ENCODE results near the gene P2RX2.

P2RX2 gene

GRCh38 chr12:132618683-132619043 lies at the start of gene P2RX2:
P2RX2 (plus strand) TSS chr12:132618776; CDS start chr12:132618817, 41 bp downstream.
- no peak for DNase-seq (ENCODE audit: low spot score)

- no peak for DNase-seq (ENCODE audit: low spot score)
These were observed 49.6 kb upstream of the P2RX2 start for GRCh38 chr12:132568826-132569480.

- no peak for DNase-seq (ENCODE audit: low spot score)
These were observed 48.6 kb upstream of the P2RX2 start for GRCh38 chr12:132569856-132570480.

GRCh38 chr12:132570635-132571034 lies 47.9 kb upstream of the P2RX2 start:
- no peak for DNase-seq (ENCODE audit: low spot score)

- DNase-seq (ENCODE audit: low spot score): no peak
These were observed 47.5 kb upstream of the P2RX2 start for GRCh38 chr12:132571051-132571450.

- no peak for DNase-seq (ENCODE audit: low spot score)
These were observed 47.0 kb upstream of the P2RX2 start for GRCh38 chr12:132571598-132571997.

- DNase-seq (ENCODE audit: low spot score): no peak
These were observed 46.5 kb upstream of the P2RX2 start for GRCh38 chr12:132572106-132572505.

- DNase-seq (ENCODE audit: low spot score): no peak
These were observed 45.5 kb upstream of the P2RX2 start for GRCh38 chr12:132572801-132573760.

GRCh38 chr12:132574271-132574996 lies 44.1 kb upstream of the P2RX2 start:
- no peak for DNase-seq (ENCODE audit: low spot score)

- DNase-seq (ENCODE audit: low spot score): no peak
These were observed 42.9 kb upstream of the P2RX2 start for GRCh38 chr12:132575661-132576060.

GRCh38 chr12:132576701-132577100 lies 41.9 kb upstream of the P2RX2 start:
- no peak for DNase-seq (ENCODE audit: low spot score)

GRCh38 chr12:132577191-132577920 lies 41.2 kb upstream of the P2RX2 start:
- DNase-seq (ENCODE audit: low spot score): no peak

GRCh38 chr12:132578118-132578517 lies 40.5 kb upstream of the P2RX2 start:
- no peak for DNase-seq (ENCODE audit: low spot score)

GRCh38 chr12:132578826-132579225 lies 39.8 kb upstream of the P2RX2 start:
- DNase-seq (ENCODE audit: low spot score): no peak

- no peak for DNase-seq (ENCODE audit: low spot score)
These were observed 38.8 kb upstream of the P2RX2 start for GRCh38 chr12:132579744-132580143.

GRCh38 chr12:132580701-132581292 lies 37.8 kb upstream of the P2RX2 start:
- DNase-seq (ENCODE audit: low spot score): no peak

GRCh38 chr12:132581348-132582057 lies 37.1 kb upstream of the P2RX2 start:
- no peak for DNase-seq (ENCODE audit: low spot score)

- DNase-seq (ENCODE audit: low spot score): peak; percentile 46
These were observed 36.5 kb upstream of the P2RX2 start for GRCh38 chr12:132582058-132582420.

GRCh38 chr12:132582582-132583410 lies 35.8 kb upstream of the P2RX2 start:
- DNase-seq (ENCODE audit: low spot score): no peak

GRCh38 chr12:132583411-132583710 lies 35.2 kb upstream of the P2RX2 start:
- DNase-seq (ENCODE audit: low spot score): no peak

Data from AG08395 (cell line).